K562 (cell line): Measurements from ENCODE around the gene TTLL9. TPM values are rescaled to one million over a fixed set of nuclear protein-coding genes. Genes with fewer than 3 reads are reported as not detected.

Experiments
- ATAC-seq: fragments of 200-7000 bp; cut with Tn5 transposase; 3 replicates; pipeline ENCODE4 v1.9.1; 2020; ENCODE audit warnings: moderate library complexity
- BruUV-seq: library from RNA; stranded (reverse); fragments of 400-500 nt; replicated peaks from 2 replicates; lab custom pipeline; 2021; lab: Mats Ljungman, UMichigan
- CTCF ChIA-PET: fragments of 300-600 bp; formaldehyde crosslinking; extraction: SDS; loops from one replicate; lab custom pipeline; 2021; ENCODE audit warnings: low intra/inter-chr PET ratio; lab: Yijun Ruan, JAX
- POLR2A ChIA-PET: fragments of 300-600, 350-650 bp; sonication (Branson Sonifier 250); formaldehyde crosslinking; extraction: SDS; loops from one replicate; lab custom pipeline; 2021; ENCODE audit warnings: antibody characterized with exemption, inconsistent platforms; lab: Yijun Ruan, JAX
- DNase-seq, 4 experiments: peaks; one replicate each; pipeline versions ENCODE4 v3.0.0 to v3.0.0-alpha.2; 2011 to 2018; ENCODE audit warnings: low spot score in 3 of 4, mixed read lengths in 3 of 4; ENCODE audit errors: extremely low read depth in 1 of 4
- FAIRE-seq: peaks from 2 replicates; lab custom pipeline; 2011; peaks lifted over from hg19 to GRCh38; lab: Jason Lieb, UNC
- H2AFZ ChIP-seq: 2 replicates; pipeline ENCODE4 v1.6.0; 2011; ENCODE audit warnings: low read depth, low read length, control low read depth, inconsistent platforms
- H3K27ac ChIP-seq: fragments of 200-600 bp; 3 replicates; pipeline ENCODE4 v1.8.0; 2011; ENCODE audit warnings: low read depth, mild to moderate bottlenecking, control low read depth, inconsistent platforms, low read length, moderate library complexity, mixed read lengths; ENCODE audit errors: extremely low read depth
- H3K27me3 ChIP-seq, 2 experiments: fragments of 300-600 bp in 1 of 2; 2 replicates in 1 of 2; 3 replicates in 1 of 2; pipeline versions ENCODE4 v1.6.0 to v1.8.0; 2011; ENCODE audit warnings: inconsistent platforms in 2 of 2, low read length in 2 of 2, mild to moderate bottlenecking in 1 of 2, mixed read lengths in 1 of 2, moderate library complexity in 1 of 2; ENCODE audit not compliant: control insufficient read depth in 2 of 2, insufficient read depth in 2 of 2
- H3K36me3 ChIP-seq: fragments of 300-600 bp; 3 replicates; pipeline ENCODE4 v1.8.0; 2011; ENCODE audit warnings: mild to moderate bottlenecking, low read length, inconsistent platforms; ENCODE audit not compliant: control insufficient read depth, insufficient read depth
- H3K4me1 ChIP-seq, 2 experiments: fragments of 200-600 bp in 1 of 2; replicated peaks in 1 of 2; 2 replicates in 1 of 2; 3 replicates in 1 of 2; pipeline versions ENCODE4 v1.5.1 to v1.8.0; 2011; ENCODE audit warnings: inconsistent platforms in 2 of 2, low read length in 2 of 2, mild to moderate bottlenecking in 1 of 2, mixed read lengths in 1 of 2, moderate library complexity in 1 of 2; ENCODE audit not compliant: control insufficient read depth in 2 of 2, insufficient read depth in 2 of 2
- H3K4me2 ChIP-seq: 2 replicates; pipeline ENCODE4 v1.6.1; 2011; ENCODE audit warnings: low read length, control low read depth, inconsistent platforms, mixed read lengths; ENCODE audit not compliant: insufficient read depth
- H3K4me3 ChIP-seq: fragments of 200-600 bp; sonication (generic), shearing (Covaris generic); 2 replicates; pipeline ENCODE4 v1.5.1; 2016; ENCODE audit warnings: control low read depth, inconsistent platforms
- H3K79me2 ChIP-seq: fragments of 200-600 bp; 3 replicates; pipeline ENCODE4 v1.8.0; 2011; ENCODE audit warnings: low read length, inconsistent platforms; ENCODE audit not compliant: control insufficient read depth, insufficient read depth
- H3K9ac ChIP-seq, 2 experiments: 2 replicates each; pipeline versions ENCODE4 v1.6.0 to v1.6.1; 2011; ENCODE audit warnings: low read depth in 2 of 2, low read length in 2 of 2, control low read depth in 1 of 2, inconsistent platforms in 1 of 2, mild to moderate bottlenecking in 1 of 2, mixed read lengths in 1 of 2; ENCODE audit not compliant: insufficient read depth in 1 of 2
- H3K9me1 ChIP-seq: one replicate; pipeline ENCODE4 v1.6.0; 2011; ENCODE audit warnings: inconsistent platforms, mild to moderate bottlenecking, low read length, moderate library complexity; ENCODE audit not compliant: control insufficient read depth, insufficient read depth
- H3K9me3 ChIP-seq: replicated peaks from 2 replicates; pipeline ENCODE4 v1.5.1; 2011; ENCODE audit warnings: low read depth, low read length, inconsistent platforms; ENCODE audit not compliant: control insufficient read depth, insufficient read depth
- H4K20me1 ChIP-seq: replicated peaks from 2 replicates; pipeline ENCODE4 v1.6.1; 2011; ENCODE audit warnings: low read length, inconsistent platforms, mixed read lengths; ENCODE audit not compliant: control insufficient read depth, insufficient read depth
- CREM ChIP-seq: IDR thresholded peaks from 2 replicates; pipeline ENCODE4 v1.6.1; 2014; ENCODE audit warnings: antibody characterized with exemption, low read depth
- FOXJ3 ChIP-seq: sonication (generic); formaldehyde crosslinking; IDR thresholded peaks from 2 replicates; pipeline ENCODE4 v1.4.0; 2020; ENCODE audit warnings: mild to moderate bottlenecking, missing genetic modification reagents
- GABPB1 ChIP-seq: sonication (generic); formaldehyde crosslinking; IDR thresholded peaks from 2 replicates; pipeline ENCODE4 v1.8.0; 2022; ENCODE audit warnings: mild to moderate bottlenecking, missing genetic modification reagents
- GATAD2B ChIP-seq: fragments of 450-650 bp; IDR thresholded peaks from 2 replicates; pipeline ENCODE4 v1.6.1; 2017; ENCODE audit warnings: mild to moderate bottlenecking, borderline replicate concordance
- MEIS2 ChIP-seq: fragments of 450-650 bp; IDR thresholded peaks from 2 replicates; pipeline ENCODE4 v1.6.1; 2014; ENCODE audit warnings: mild to moderate bottlenecking; ENCODE audit not compliant: partially characterized antibody
- WGBS: fragments of 100-300 bp; shearing (Covaris generic); methylation state at CpG from one replicate; pipeline ENCODE4 v1.1.6; 2016; ENCODE audit warnings: low coverage, mixed read lengths; ENCODE audit not compliant: insufficient coverage; ENCODE audit errors: missing lambda C conversion rate; 5-methylcytosine and 5-hydroxymethylcytosine counted together
- in situ Hi-C: fragments of 300-500 bp; cut with MboI; formaldehyde crosslinking; loops from 4 replicates; pipeline ENCODE4 v1.15.0; 2018; ENCODE audit warnings: inconsistent platforms, mixed read lengths
- intact Hi-C: fragments of 100-400 bp; cut with micrococcal nuclease; formaldehyde crosslinking; loops from 2 replicates; pipeline ENCODE4 v1.14.2; 2022
- polyA plus RNA-seq, 8 experiments: library from polyadenylated mRNA; depleted of rRNA in 4 of 8; stranded (reverse) in 5 of 8; unstranded in 3 of 8; fragments of >200 nt; fragmentation: Nextera tagmentation in 2 of 8; fragmentation: Illumina TruSeq in 1 of 8; extraction: Ambion mirVana in 2 of 8; extraction: Trizol in 1 of 8; gene quantifications; 2 replicates each; pipeline versions ENCODE4 v1.2.1 to v1.2.3, GENCODE V29; 2011 to 2014; ENCODE audit warnings: inconsistent platforms in 1 of 8, missing spikeins in 1 of 8
- total RNA-seq, 7 experiments: library from RNA; depleted of rRNA in 6 of 7; stranded (reverse); fragments of >200 nt in 6 of 7; fragmentation: Illumina TruSeq in 2 of 7; extraction: Trizol in 2 of 7; gene quantifications; 2 replicates each; pipeline versions ENCODE4 v1.2.1 to v1.2.3, GENCODE V29; 2011 to 2021; ENCODE audit warnings: low replicate concordance in 1 of 7
- TF ChIP-seq, protein P1 (sequence below): fragments of 450-650 bp; formaldehyde crosslinking; conservative IDR thresholded peaks from 2 replicates; pipeline ENCODE4 v1.4.0; 2022; ENCODE audit warnings: mild to moderate bottlenecking, missing genetic modification characterization
- TF ChIP-seq, protein P2 (sequence below): fragments of 450-650 bp; formaldehyde crosslinking; IDR thresholded peaks from 2 replicates; pipeline ENCODE4 v1.4.0; 2020; ENCODE audit warnings: mild to moderate bottlenecking, moderate library complexity
- TF ChIP-seq, protein P3 (sequence below), 2 experiments: fragments of 450-650 bp; formaldehyde crosslinking in 1 of 2; IDR thresholded peaks; 2 replicates each; pipeline versions ENCODE4 v1.4.0 to v1.6.1; 2014 to 2020; ENCODE audit warnings: mild to moderate bottlenecking in 2 of 2, borderline replicate concordance in 1 of 2, low read depth in 1 of 2
- TF ChIP-seq, protein P4 (sequence below): fragments of 450-650 bp; IDR thresholded peaks from 2 replicates; pipeline ENCODE4 v1.6.1; 2016; ENCODE audit warnings: low read depth, mild to moderate bottlenecking, moderate library complexity

TTLL9 gene
- total and polyA plus RNA-seq, 9 of the 15 experiments (the other 6 are each of a cell fraction or from before 2014, with no cell fraction given) = 0.06 to 0.07 TPM; not detected in 7

DNA sequence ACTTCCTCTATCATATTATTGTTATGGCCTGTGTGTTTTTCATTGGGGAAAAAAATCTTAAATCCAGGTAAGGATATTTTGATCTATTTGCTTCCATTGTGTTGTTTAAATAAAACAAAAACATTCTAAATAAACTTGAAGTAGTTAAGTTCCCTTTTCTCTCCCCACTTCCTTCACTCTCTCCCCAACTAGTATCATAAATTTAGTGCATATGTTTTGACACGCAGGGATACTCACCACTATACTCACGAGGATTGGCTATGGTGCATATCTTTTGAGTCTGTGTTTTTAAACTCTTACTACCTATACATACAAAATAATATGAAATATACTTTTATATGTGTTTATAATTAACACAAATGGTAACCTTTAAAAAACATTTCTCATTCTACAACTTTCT lies 5.2 kb downstream of the TTLL9 start:
- ATAC-seq (no peak), FAIRE-seq (no peak), DNase-seq (no peak)
- H3K27ac ChIP-seq = no peak overlapping the region
- BruUV-seq = no TSS peak
- 0% methylated on average over 2 of the region's 2 CpGs for WGBS
- H3K4me3 ChIP-seq = no peak overlapping the region
- H3K9ac ChIP-seq = no peak overlapping the region
- peaks cover 4% of the 10 kb centered on the region; the same call in 1 of the 2 replicates for H4K20me1 ChIP-seq
- in situ Hi-C loops = no loop called here
- POLR2A ChIA-PET = interaction anchor here (1.0 kb wide), 1 partner anchor 11 kb away, joined by 3 read pairs; no protein-coding TSS in a partner anchor
- peaks cover 0 to 8% of the 10 kb centered on the region in 2 experiments; a peak in 2 of 5 replicates for H3K4me1 ChIP-seq
- CTCF ChIA-PET = no interaction called here
- H2AFZ ChIP-seq = no peak overlapping the region
- H3K9me1 ChIP-seq = no peaks in the 10 kb centered on the region
- no peak overlapping the region for H3K4me2 ChIP-seq
- H3K36me3 ChIP-seq = no peaks in the 10 kb centered on the region
- H3K27me3 ChIP-seq = peaks cover 15 to 16% of the 10 kb centered on the region in 2 experiments; a peak in 4 of 5 replicates
- no peaks in the 10 kb centered on the region for H3K79me2 ChIP-seq
- intact Hi-C loops = no loop called here
- no peaks in the 10 kb centered on the region for H3K9me3 ChIP-seq
- TF ChIP-seq, protein P1, sequence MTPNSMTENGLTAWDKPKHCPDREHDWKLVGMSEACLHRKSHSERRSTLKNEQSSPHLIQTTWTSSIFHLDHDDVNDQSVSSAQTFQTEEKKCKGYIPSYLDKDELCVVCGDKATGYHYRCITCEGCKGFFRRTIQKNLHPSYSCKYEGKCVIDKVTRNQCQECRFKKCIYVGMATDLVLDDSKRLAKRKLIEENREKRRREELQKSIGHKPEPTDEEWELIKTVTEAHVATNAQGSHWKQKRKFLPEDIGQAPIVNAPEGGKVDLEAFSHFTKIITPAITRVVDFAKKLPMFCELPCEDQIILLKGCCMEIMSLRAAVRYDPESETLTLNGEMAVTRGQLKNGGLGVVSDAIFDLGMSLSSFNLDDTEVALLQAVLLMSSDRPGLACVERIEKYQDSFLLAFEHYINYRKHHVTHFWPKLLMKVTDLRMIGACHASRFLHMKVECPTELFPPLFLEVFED (CRISPR knock-in tag) = no peak
- TF ChIP-seq CREM (no peak), GATAD2B (no peak), MEIS2 (no peak), GABPB1 (CRISPR knock-in tag) (no peak), FOXJ3 (CRISPR knock-in tag) (no peak)
- TF ChIP-seq, protein P2, sequence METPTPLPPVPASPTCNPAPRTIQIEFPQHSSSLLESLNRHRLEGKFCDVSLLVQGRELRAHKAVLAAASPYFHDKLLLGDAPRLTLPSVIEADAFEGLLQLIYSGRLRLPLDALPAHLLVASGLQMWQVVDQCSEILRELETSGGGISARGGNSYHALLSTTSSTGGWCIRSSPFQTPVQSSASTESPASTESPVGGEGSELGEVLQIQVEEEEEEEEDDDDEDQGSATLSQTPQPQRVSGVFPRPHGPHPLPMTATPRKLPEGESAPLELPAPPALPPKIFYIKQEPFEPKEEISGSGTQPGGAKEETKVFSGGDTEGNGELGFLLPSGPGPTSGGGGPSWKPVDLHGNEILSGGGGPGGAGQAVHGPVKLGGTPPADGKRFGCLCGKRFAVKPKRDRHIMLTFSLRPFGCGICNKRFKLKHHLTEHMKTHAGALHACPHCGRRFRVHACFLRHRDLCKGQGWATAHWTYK (CRISPR knock-in tag) = no peak
- TF ChIP-seq, protein P3, sequence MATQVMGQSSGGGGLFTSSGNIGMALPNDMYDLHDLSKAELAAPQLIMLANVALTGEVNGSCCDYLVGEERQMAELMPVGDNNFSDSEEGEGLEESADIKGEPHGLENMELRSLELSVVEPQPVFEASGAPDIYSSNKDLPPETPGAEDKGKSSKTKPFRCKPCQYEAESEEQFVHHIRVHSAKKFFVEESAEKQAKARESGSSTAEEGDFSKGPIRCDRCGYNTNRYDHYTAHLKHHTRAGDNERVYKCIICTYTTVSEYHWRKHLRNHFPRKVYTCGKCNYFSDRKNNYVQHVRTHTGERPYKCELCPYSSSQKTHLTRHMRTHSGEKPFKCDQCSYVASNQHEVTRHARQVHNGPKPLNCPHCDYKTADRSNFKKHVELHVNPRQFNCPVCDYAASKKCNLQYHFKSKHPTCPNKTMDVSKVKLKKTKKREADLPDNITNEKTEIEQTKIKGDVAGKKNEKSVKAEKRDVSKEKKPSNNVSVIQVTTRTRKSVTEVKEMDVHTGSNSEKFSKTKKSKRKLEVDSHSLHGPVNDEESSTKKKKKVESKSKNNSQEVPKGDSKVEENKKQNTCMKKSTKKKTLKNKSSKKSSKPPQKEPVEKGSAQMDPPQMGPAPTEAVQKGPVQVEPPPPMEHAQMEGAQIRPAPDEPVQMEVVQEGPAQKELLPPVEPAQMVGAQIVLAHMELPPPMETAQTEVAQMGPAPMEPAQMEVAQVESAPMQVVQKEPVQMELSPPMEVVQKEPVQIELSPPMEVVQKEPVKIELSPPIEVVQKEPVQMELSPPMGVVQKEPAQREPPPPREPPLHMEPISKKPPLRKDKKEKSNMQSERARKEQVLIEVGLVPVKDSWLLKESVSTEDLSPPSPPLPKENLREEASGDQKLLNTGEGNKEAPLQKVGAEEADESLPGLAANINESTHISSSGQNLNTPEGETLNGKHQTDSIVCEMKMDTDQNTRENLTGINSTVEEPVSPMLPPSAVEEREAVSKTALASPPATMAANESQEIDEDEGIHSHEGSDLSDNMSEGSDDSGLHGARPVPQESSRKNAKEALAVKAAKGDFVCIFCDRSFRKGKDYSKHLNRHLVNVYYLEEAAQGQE (IDR thresholded peaks at IDR 0.05; ENCODE audit: borderline replicate concordance) = no peak
- TF ChIP-seq, protein P3 (CRISPR knock-in tag; IDR thresholded peaks at IDR 0.05; ENCODE audit: low read depth) = no peak
- TF ChIP-seq, protein P4, sequence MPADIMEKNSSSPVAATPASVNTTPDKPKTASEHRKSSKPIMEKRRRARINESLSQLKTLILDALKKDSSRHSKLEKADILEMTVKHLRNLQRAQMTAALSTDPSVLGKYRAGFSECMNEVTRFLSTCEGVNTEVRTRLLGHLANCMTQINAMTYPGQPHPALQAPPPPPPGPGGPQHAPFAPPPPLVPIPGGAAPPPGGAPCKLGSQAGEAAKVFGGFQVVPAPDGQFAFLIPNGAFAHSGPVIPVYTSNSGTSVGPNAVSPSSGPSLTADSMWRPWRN = no peak
